Activated naive CD4-positive, alpha-beta T cell treated with Interleukin-2 at 50 U/mL for 16 hours (primary cell): Measurements from ENCODE around the gene EPHA8.

Source experiments
- DNase-seq: peaks from one replicate; pipeline ENCODE4 v3.0.0-alpha.2; 2020

Gene EPHA8

GRCh38 chr1:22651941-22652856, 88.9 kb downstream of the EPHA8 start:
- DNase-seq: no peak

GRCh38 chr1:22652881-22653316, 89.6 kb downstream of the EPHA8 start, which contains the start of gene C1QB:
TSS of gene C1QB (plus strand) at chr1:22653236. CDS start at chr1:22659463, 6,227 bp downstream.
- DNase-seq: no peak
